Left lung (tissue), 10 donors: ENCODE data around the gene TSGA10IP. TPM values are rescaled to one million over a fixed set of nuclear protein-coding genes. Genes with fewer than 3 reads are reported as not detected.

Experiments used
- ATAC-seq: fragments of 200-7000 bp; cut with Tn5 transposase; one replicate; pipeline ENCODE4 v1.9.1; 2020; ENCODE audit warnings: moderate library complexity
- DNase-seq, 4 donors: peaks; one replicate each; pipeline ENCODE4 v3.0.0-alpha.2; 2013 to 2020
- H3K27ac ChIP-seq, 2 donors: fragments of 200-600 bp; sonication (generic) in 1 of 2; one replicate each; pipeline versions ENCODE4 v1.5.0 to v1.8.0; 2020 to 2021
- H3K27me3 ChIP-seq, 2 donors: fragments of 200-600 bp; sonication (generic) in 1 of 2; one replicate each; pipeline versions ENCODE4 v1.5.0 to v1.8.0; 2020 to 2021
- H3K36me3 ChIP-seq, 2 donors: fragments of 200-600 bp; sonication (generic) in 1 of 2; one replicate each; pipeline versions ENCODE4 v1.5.0 to v1.8.0; 2020 to 2021
- H3K4me1 ChIP-seq, 2 donors: fragments of 200-600 bp; one replicate each; pipeline ENCODE4 v1.8.0; 2021
- H3K4me3 ChIP-seq, 2 donors: fragments of 200-600 bp; sonication (generic) in 1 of 2; one replicate each; pipeline versions ENCODE4 v1.5.0 to v1.8.0; 2020 to 2021; ENCODE audit warnings: mild to moderate bottlenecking in 1 of 2
- H3K9me3 ChIP-seq, 2 donors: fragments of 200-600 bp; sonication (generic) in 1 of 2; one replicate each; pipeline versions ENCODE4 v1.5.0 to v1.8.0; 2020 to 2021
- intact Hi-C, 2 donors: fragments of 100-400 bp; cut with DNase I; formaldehyde crosslinking; loops; one replicate each; pipeline versions ENCODE4 v1.11.2 to v1.14.2; 2022
- polyA plus RNA-seq, 6 donors: library from polyadenylated mRNA; unstranded; fragments of 120-200 nt; gene quantifications; one replicate each; pipeline ENCODE4 v1.2.1, GENCODE V29; 2013; ENCODE audit not compliant: insufficient read length in 6 of 6
- total RNA-seq, 2 donors: library from RNA; stranded (reverse); fragmentation: NEBNext Ultra II Directional; extraction: Animal tissue kit (Norgen Biotek cat#: 25700); gene quantifications; one replicate each; pipeline ENCODE4 v1.2.1, GENCODE V29; 2021
- TF ChIP-seq, protein P1 (sequence below), 2 donors: fragments of 200-600 bp; sonication (generic) in 1 of 2; IDR thresholded peaks; one replicate each; pipeline versions ENCODE4 v1.5.0 to v1.8.0; 2021; ENCODE audit warnings: antibody characterized with exemption in 2 of 2
- donor health status: DM: no; HTN: yes; CAD: no.
- donor health status: DM: no; HTN: no; CAD: no.

TSGA10IP gene
- total and polyA plus RNA-seq, 8 donors, result 0.26 to 1.0 (median 0.79) TPM; not detected in 3

DNA sequence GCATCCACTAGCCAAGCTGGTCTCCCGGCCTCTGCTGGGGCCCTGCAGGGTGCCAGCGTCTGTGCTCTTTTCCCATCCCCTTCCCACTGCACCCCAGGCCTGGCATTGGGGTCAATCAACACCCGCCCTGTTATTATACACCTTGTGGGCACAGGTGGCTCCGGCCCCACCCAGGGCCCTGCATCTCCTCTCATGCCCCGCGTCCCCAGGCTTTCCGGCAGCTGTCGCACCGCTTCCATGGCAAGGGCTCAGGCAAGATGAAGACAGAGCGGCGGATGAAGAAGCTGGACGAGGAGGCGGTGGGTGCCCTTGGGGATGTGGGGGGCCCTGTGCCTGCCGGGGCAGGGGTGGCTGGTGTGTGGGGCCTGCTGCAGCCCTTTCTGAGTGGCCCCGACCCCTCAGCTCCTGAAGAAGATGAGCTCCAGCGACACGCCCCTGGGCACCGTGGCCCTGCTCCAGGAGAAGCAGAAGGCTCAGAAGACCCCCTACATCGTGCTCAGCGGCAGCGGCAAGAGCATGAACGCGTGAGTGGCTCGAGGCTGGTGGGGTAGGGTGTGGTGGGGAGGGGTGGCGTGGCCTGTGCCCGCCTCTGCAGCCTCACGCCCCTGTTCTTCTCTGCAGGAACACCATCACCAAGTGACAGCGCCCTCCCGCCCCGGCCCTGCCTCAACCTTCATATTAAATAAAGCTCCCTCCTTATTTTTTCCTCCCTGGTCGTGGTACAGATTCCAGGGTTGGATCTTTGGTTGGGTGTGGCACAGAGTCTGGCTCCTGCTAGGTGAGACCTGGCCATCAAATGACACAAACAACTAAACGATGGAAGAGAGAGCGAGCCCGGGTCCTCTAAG lies 33.3 kb downstream of the TSGA10IP start:
- ATAC-seq, result no peak
- Histone ChIP-seq H3K4me3 (no peak overlapping the region), H3K4me1 (no peaks in the 10 kb centered on the region), H3K27ac (no peak overlapping the region), H3K27me3 (no peaks in the 10 kb centered on the region), H3K36me3 (peaks cover 0 to 56% of the 10 kb centered on the region in 2 donors), H3K9me3 (no peaks in the 10 kb centered on the region)
- TF ChIP-seq, protein P1, sequence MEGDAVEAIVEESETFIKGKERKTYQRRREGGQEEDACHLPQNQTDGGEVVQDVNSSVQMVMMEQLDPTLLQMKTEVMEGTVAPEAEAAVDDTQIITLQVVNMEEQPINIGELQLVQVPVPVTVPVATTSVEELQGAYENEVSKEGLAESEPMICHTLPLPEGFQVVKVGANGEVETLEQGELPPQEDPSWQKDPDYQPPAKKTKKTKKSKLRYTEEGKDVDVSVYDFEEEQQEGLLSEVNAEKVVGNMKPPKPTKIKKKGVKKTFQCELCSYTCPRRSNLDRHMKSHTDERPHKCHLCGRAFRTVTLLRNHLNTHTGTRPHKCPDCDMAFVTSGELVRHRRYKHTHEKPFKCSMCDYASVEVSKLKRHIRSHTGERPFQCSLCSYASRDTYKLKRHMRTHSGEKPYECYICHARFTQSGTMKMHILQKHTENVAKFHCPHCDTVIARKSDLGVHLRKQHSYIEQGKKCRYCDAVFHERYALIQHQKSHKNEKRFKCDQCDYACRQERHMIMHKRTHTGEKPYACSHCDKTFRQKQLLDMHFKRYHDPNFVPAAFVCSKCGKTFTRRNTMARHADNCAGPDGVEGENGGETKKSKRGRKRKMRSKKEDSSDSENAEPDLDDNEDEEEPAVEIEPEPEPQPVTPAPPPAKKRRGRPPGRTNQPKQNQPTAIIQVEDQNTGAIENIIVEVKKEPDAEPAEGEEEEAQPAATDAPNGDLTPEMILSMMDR (IDR thresholded peaks at IDR 0.05), result no peak
- no peak for DNase-seq
- intact Hi-C loops, result no loop called here

DNA sequence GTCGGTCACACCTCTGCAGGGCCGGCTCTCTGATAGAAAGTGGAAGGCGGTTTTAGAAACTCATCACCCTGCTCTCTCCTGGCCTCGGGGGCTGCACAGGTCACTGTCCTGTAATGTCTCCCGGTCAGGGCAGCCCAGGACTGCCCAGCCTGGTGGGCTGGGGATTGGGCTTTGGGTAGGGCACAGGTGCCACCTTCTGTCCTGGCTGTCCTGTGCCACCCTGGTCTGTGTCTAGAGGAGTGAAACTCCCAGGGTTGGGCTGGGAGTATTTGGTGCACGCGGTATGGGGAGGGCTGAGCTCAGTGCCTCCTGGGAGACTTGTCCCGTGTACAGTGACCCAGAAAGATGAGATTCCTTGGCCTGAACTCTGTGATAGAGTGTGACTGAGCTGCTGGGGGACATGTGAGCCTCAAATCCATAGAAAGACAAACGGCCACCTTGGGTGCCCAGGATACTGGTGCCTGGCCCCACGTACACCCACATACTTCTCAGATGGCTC lies 34.0 kb downstream of the TSGA10IP start:
- TF ChIP-seq, protein P1 (IDR thresholded peaks at IDR 0.05), result no peak
- no peak for ATAC-seq
- Histone ChIP-seq H3K27me3 (no peaks in the 10 kb centered on the region), H3K4me3 (no peak overlapping the region), H3K4me1 (no peaks in the 10 kb centered on the region), H3K27ac (no peak overlapping the region), H3K9me3 (no peaks in the 10 kb centered on the region), H3K36me3 (peaks cover 0 to 56% of the 10 kb centered on the region in 2 donors)
- DNase-seq, result no peak
- intact Hi-C loops, result no loop called here

DNA sequence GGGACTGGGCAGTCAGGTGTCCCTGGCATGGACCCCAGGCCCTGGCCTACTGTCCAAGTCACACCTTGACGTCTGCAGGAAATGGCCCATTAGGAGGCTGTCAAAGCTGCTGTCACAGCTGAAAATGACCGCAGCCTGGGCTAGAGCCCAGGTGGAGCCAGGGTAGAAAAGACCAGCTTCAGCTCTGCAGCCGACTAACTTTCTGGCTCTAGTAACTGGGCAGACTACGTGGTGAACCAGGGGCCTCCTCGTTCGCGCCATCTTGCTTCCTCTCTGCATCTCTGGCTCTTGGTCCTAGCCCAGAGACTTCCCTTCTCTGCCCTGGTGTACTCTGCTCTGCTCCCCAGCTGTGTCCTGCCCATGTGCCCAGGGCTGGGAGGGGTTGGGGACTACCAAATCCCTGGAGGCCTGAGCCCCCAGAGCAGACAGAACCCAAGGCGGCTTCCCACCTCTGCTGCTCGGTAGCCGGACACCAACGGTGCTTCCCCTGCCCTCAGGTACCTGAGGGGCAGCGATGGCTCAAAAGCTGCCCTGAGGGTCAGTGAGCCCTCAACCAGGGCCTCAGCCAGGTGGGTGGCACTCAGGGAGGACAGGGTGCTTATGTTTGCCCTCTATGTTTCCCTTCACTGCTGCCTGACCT lies 35.9 kb downstream of the TSGA10IP start:
- Histone ChIP-seq H3K9me3 (no peaks in the 10 kb centered on the region), H3K4me3 (no peak overlapping the region), H3K36me3 (peaks cover 0 to 46% of the 10 kb centered on the region in 2 donors), H3K4me1 (no peaks in the 10 kb centered on the region), H3K27me3 (no peaks in the 10 kb centered on the region), H3K27ac (no peak overlapping the region)
- intact Hi-C loops, result loop anchor here in 1 of 2 donors (10.0 kb wide), 1 partner anchor 96 kb away; the partner anchor contains the start of gene FIBP
- ATAC-seq, result no peak
- TF ChIP-seq, protein P1 (IDR thresholded peaks at IDR 0.05), result no peak
- DNase-seq, result no peak

DNA sequence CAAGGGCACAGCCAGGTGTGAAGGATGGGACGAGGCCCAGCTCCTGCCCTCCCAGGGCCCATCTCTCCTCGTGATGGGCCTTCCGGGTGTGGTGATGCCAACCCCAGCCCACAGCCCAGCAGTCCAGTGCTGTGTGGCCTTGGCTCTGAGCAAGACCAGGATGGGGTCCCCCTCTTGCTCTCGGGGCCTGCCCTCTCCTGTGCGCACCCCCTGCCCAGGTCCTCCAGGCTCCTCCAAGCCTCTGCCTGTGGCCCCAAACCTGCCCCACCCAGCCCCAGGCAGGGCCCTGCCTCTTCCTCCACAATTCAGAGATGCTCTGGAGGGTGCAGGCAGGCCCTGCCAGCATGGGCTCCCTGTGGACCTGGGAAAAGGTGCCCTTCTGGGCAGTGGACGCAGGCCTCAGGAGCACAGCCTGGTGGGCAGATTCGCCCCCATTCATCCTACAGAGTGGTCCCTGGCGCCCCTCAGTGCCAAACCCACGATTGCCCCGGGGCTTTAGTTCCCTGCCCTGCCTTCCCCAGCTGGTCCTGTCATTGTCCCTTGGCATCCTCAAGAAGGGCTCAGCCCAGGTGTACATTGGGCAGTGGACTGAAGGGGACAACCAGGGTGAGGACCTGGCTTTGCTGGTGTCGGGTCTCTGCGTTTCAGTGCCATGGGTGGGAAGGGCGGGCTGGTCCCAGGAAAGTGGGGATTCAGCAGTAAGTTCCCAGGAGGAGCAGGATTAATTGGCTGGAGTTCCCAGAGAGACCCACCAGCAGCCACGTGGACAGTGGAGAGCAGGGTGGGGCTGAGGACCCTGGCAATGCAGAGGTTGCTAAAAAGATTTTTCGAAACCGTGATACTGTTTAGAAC lies 36.9 kb downstream of the TSGA10IP start:
- no peaks in the 10 kb centered on the region for H3K9me3 ChIP-seq
- no peak for DNase-seq
- intact Hi-C loops, result loop anchor here in 1 of 2 donors (10.0 kb wide), 1 partner anchor 97 kb away; the partner anchor contains the start of gene FIBP

More for the DNA sequence above, 36.9 kb downstream of the TSGA10IP start:
- Histone ChIP-seq H3K4me3 (no peak overlapping the region), H3K27ac (no peak overlapping the region), H3K36me3 (peaks cover 0 to 36% of the 10 kb centered on the region in 2 donors), H3K27me3 (no peaks in the 10 kb centered on the region), H3K4me1 (no peaks in the 10 kb centered on the region)
- ATAC-seq, result no peak
- TF ChIP-seq, protein P1 (IDR thresholded peaks at IDR 0.05), result no peak
